HEK293T (cell line): ENCODE results near the gene CLDN6.

ENCODE experiments used
- CTCF ChIA-PET: fragments of 350-600 bp; formaldehyde crosslinking; extraction: SDS; loops from one replicate; lab custom pipeline; 2021; ENCODE audit warnings: antibody characterized with exemption, inconsistent platforms; lab: Yijun Ruan, JAX
- POLR2A ChIA-PET: fragments of 350-600 bp; formaldehyde crosslinking; extraction: SDS; loops from one replicate; lab custom pipeline; 2020; ENCODE audit warnings: antibody characterized with exemption, inconsistent platforms; lab: Yijun Ruan, JAX
- DNase-seq: peaks from one replicate; pipeline ENCODE4 v3.0.0; 2012; ENCODE audit warnings: mixed read lengths; ENCODE audit errors: extremely low spot score
- ARNT ChIP-seq: fragments of 450-650 bp; IDR thresholded peaks from 2 replicates; pipeline ENCODE4 v1.6.1; 2017; ENCODE audit warnings: mild to moderate bottlenecking
- BHLHE40 ChIP-seq: fragments of 450-650 bp; IDR thresholded peaks from 2 replicates; pipeline ENCODE4 v1.6.1; 2016; ENCODE audit warnings: mild to moderate bottlenecking, moderate library complexity, borderline replicate concordance
- CTBP1 ChIP-seq: fragments of 450-650 bp; IDR thresholded peaks from 2 replicates; pipeline ENCODE4 v1.6.1; 2016; ENCODE audit warnings: borderline replicate concordance
- ELF4 ChIP-seq: fragments of 450-650 bp; IDR thresholded peaks from 2 replicates; pipeline ENCODE4 v1.6.1; 2017; ENCODE audit warnings: antibody characterized with exemption
- FOXA1 ChIP-seq: fragments of 450-650 bp; IDR thresholded peaks from 2 replicates; pipeline ENCODE4 v1.6.1; 2016; ENCODE audit warnings: mild to moderate bottlenecking
- FOXK2 ChIP-seq: fragments of 450-650 bp; IDR thresholded peaks from 2 replicates; pipeline ENCODE4 v1.6.1; 2016; ENCODE audit warnings: mild to moderate bottlenecking
- FOXM1 ChIP-seq: fragments of 450-650 bp; IDR thresholded peaks from 2 replicates; pipeline ENCODE4 v1.6.1; 2017; ENCODE audit warnings: mild to moderate bottlenecking, borderline replicate concordance
- HDGF ChIP-seq: fragments of 450-650 bp; IDR thresholded peaks from 2 replicates; pipeline ENCODE4 v1.6.1; 2017; ENCODE audit warnings: antibody characterized with exemption, borderline replicate concordance
- L3MBTL2 ChIP-seq: fragments of 450-650 bp; conservative IDR thresholded peaks from 2 replicates; pipeline ENCODE4 v1.6.1; 2016; ENCODE audit warnings: mild to moderate bottlenecking
- LEF1 ChIP-seq: fragments of 450-650 bp; IDR thresholded peaks from 2 replicates; pipeline ENCODE4 v1.6.1; 2017; ENCODE audit warnings: mild to moderate bottlenecking, borderline replicate concordance
- NFRKB ChIP-seq: fragments of 450-650 bp; IDR thresholded peaks from 2 replicates; pipeline ENCODE4 v1.6.1; 2016; ENCODE audit warnings: mild to moderate bottlenecking, moderate library complexity
- SP1 ChIP-seq: fragments of 450-650 bp; IDR thresholded peaks from 2 replicates; pipeline ENCODE4 v1.6.1; 2017
- SUZ12 ChIP-seq: fragments of 450-650 bp; IDR thresholded peaks from 2 replicates; pipeline ENCODE4 v1.6.1; 2016; ENCODE audit warnings: mild to moderate bottlenecking
- TARDBP ChIP-seq: fragments of 450-650 bp; IDR thresholded peaks from 2 replicates; pipeline ENCODE4 v1.6.1; 2016
- ZNF384 ChIP-seq: fragments of 450-650 bp; IDR thresholded peaks from 2 replicates; pipeline ENCODE4 v1.6.1; 2016
- TF ChIP-seq, protein P1 (sequence below): fragments of 450-650 bp; IDR thresholded peaks from 2 replicates; pipeline ENCODE4 v1.6.1; 2016

The CLDN6 gene

DNA sequence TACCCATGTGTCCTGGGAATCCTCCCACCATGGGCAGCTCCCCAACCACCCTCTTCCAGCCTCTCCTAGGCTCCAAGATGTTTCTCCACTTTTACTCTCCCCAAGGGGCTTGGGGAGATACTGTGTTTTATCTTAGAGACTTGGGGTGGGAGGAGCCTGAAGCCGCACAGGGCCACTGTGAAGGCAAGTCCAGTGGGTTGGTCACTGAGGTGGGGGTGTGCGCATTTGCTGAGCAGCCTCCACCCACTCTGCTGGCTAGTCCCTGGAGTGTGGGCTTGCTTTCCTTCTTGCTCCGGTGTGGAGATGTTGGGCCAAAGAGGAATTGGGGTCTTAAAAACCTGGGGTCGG, 9.3 kb downstream of the CLDN6 start:
- TF ChIP-seq CTBP1 (no peak), NFRKB (no peak), TARDBP (no peak), FOXM1 (no peak), BHLHE40 (no peak), ARNT (no peak), FOXK2 (no peak), SP1 (no peak), HDGF (no peak), LEF1 (no peak), ZNF384 (no peak), L3MBTL2 (no peak), FOXA1 (no peak), ELF4 (no peak), SUZ12 (no peak)
- TF ChIP-seq, protein P1, sequence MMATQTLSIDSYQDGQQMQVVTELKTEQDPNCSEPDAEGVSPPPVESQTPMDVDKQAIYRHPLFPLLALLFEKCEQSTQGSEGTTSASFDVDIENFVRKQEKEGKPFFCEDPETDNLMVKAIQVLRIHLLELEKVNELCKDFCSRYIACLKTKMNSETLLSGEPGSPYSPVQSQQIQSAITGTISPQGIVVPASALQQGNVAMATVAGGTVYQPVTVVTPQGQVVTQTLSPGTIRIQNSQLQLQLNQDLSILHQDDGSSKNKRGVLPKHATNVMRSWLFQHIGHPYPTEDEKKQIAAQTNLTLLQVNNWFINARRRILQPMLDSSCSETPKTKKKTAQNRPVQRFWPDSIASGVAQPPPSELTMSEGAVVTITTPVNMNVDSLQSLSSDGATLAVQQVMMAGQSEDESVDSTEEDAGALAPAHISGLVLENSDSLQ, result no peak
- ChIA-PET CTCF (interaction anchor here (1.6 kb wide), 1 partner anchor 10 kb away, joined by 10 read pairs; the partner anchor contains the start of gene CLDN6), POLR2A (interaction anchor here (1.9 to 5.3 kb wide), 3 partner anchors 12 to 19 kb away, joined by 5 to 60 read pairs (median 44); partner anchors contain the start of genes CLDN6, HCFC1R1, THOC6 and TNFRSF12A)
- no peak for DNase-seq

DNA sequence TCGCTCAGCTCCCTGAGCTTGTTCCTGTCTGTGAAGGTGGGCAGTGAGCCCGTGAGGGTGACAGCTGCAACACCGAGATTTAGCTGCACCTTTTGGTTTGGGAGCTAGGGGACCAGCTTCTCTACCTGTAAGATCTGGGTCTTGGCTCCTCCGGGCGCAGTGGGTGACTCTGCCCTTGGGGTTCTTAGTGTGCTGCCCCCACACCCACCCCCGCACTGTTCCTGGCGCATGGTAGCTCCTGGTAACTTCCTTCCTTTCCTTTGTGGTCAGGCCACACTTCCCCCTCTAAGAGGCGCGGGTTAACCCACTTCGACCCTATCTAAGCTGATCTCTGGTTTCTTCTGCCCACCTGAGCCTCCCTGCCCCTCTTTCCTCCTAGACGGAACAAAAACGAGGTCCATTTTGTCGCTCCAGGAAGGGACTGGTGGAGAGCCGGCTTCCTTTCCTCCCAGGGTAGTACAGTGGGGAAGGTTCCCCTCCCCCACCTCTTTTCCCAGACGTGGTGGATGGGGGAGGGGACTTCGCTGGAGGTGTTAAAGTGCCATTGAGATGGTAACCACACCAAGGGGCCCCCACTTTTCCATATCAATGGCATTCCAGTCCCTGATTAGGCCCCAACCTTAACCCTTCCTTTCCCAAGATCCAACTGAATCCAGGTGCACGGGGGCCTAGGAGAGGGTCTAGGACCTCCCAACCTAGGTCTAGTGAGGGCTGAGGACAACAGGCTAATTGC, 9.9 kb downstream of the CLDN6 start:
- CTCF ChIA-PET, result interaction anchor here (1.3 to 1.6 kb wide), 2 partner anchors 10 to 20 kb away, joined by 3 to 10 read pairs; partner anchors contain the start of gene CLDN6
- POLR2A ChIA-PET, result interaction anchor here (0.7 to 5.3 kb wide), 4 partner anchors 13 to 90 kb away, joined by 3 to 60 read pairs (median 4); partner anchors contain the start of genes CLDN6, HCFC1R1, PKMYT1 and THOC6
- TF ChIP-seq, protein P1, result no peak
- DNase-seq, result no peak

DNA sequence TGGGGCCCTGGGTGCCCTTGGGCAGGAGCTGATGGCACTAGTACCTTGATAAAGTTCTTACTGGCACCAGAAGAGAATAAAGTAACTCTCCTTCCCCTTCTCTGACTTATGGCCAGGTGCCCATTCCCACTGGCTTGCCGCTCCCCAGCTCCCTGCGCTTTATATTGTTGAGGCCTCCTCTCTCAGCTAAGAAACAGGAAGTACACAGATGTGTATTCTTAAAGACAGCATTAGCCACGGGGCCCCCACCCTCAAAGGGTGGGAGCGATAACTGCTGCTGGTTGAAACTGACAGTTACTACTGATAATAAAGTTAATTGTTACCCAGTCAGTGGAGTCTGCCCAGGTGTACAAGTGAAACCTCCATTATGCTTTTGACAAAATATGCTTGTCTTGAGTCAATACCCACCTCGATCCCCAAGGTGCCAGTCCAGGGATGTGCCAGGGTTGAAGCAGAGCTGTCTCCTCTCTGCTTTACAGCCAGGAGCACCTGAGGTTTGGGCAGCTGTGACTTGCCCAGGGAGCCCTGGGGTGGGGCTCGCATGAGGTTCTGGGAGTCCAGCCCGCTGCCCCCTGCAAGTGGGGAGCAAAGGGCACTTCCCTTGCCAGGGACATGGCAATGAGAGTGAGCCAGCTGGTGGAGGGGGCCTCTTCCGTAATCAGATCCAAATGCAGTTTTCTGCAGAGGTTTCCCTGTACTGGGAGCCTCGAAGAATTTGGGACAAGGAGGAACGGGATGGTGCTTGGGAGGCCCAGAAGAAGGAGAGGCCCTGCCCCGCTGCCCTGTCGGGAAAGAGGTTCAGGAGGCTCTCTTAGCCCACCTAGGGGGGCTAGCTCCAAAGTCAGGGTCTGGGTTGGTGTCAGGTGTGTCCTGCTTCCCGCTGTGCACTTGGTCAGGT, 10.7 kb downstream of the CLDN6 start:
- ChIA-PET POLR2A (interaction anchor here (0.7 to 5.3 kb wide), 4 partner anchors 14 to 91 kb away, joined by 3 to 60 read pairs (median 4); partner anchors contain the start of genes CLDN6, HCFC1R1, PKMYT1 and THOC6), CTCF (interaction anchor here (1.3 to 1.6 kb wide), 2 partner anchors 11 to 21 kb away, joined by 3 to 10 read pairs; partner anchors contain the start of gene CLDN6)
- DNase-seq, result no peak
- no peak for TF ChIP-seq TARDBP
- no peak for TF ChIP-seq CTBP1
- no peak for TF ChIP-seq ELF4
- no peak for TF ChIP-seq FOXA1
- TF ChIP-seq, protein P1, result no peak
- TF ChIP-seq FOXM1, result no peak

DNA sequence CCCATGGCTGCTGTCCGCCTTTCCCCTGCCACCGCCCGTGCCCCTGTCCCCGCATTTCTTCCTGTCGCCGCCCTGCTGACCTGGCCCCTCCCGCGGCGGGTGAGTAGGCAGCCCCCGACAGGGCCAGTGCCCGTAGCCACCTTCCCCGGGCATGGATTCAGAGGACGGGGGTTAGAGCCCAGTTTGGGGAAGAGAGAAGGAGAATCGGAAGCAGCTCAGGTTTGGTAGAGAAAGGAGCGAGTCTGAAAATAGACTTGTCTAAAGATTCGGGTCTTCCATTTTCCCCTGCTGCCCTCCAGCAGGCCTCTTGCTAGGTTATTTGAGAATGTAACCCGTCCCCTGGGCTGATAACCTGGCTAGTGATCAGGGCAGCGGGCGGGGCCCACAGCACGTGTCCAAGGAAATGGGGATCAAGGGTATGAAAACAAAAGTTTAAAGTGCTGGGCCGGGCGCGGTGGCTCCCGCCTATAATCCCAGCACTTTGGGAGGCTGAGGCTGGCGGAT, 13.2 kb downstream of the CLDN6 start:
- no peak for TF ChIP-seq BHLHE40
- no peak for TF ChIP-seq ARNT
- no peak for TF ChIP-seq CTBP1
- CTCF ChIA-PET, result interaction anchor here (1.3 to 4.1 kb wide), 2 partner anchors 23 to 27 kb away, joined by 13 to 20 read pairs; no protein-coding TSS in a partner anchor
- POLR2A ChIA-PET, result interaction anchor here (1.5 to 5.3 kb wide), 5 partner anchors 16 to 35 kb away, joined by 3 to 60 read pairs (median 6); partner anchors contain the start of genes CLDN6, HCFC1R1, PKMYT1 and THOC6
- DNase-seq, result no peak

DNA sequence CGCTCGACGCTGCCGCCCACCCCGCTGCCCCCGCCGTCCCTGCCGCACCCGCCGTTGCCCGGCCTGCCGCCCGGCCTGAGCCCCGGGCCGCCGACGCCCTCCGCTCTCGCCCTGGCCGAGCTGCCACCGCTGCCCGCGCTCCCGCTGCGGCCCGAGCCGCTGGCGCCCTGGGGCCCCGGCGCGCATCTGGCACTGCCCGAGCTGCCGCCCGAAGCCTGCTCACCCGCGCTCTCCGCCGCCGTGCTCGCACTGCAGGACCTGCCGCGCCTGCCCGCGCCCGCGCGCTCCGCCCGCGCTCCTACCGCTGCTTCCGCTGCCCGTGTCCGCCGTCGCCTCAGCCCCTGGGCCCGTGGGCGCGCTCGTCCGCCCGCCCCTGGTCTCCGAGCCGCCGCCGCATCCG, 13.7 kb downstream of the CLDN6 start:
- ChIA-PET CTCF (interaction anchor here (0.9 to 4.1 kb wide), 3 partner anchors 19 to 27 kb away, joined by 3 to 20 read pairs (median 13); no protein-coding TSS in a partner anchor), POLR2A (interaction anchor here (1.0 to 5.3 kb wide), 6 partner anchors 17 to 34 kb away, joined by 3 to 60 read pairs (median 4); partner anchors contain the start of genes CLDN6, HCFC1R1, PKMYT1 and THOC6)
- no peak for DNase-seq
- TF ChIP-seq FOXK2, result no peak
- no peak for TF ChIP-seq L3MBTL2
- TF ChIP-seq SP1, result no peak
- no peak for TF ChIP-seq HDGF
- TF ChIP-seq FOXM1, result no peak
- TF ChIP-seq BHLHE40, result no peak
- TF ChIP-seq FOXA1, result no peak
